ENCODE data around the gene ABLIM1.

DNA sequence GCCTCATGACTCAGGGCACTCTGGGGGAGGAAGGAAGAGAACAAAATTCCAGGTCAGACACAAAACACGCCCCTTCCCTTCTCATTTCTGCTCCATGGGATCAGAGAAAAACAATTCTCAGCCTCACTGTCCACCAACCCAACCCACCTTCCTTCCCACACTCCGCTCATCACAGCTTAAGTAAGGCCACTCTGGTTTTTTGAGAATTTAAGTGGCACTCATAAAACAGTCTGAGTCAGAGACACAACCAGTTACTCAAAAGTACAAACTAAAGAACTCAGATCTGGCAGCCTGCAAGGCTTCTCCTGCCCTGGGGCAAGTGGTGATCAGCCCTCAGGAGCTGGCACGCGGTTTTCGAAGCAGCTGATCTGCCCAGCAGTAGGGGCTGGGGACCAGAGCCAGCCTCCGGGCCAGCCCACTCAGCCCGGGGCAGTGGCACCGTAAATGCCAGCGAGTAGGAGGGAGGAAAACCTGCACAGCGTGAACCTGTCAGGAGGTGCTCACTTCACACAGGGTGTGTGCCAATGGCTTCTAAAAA is 39.1 kb upstream of the ABLIM1 start:
- TF ChIP-seq, protein P1, sequence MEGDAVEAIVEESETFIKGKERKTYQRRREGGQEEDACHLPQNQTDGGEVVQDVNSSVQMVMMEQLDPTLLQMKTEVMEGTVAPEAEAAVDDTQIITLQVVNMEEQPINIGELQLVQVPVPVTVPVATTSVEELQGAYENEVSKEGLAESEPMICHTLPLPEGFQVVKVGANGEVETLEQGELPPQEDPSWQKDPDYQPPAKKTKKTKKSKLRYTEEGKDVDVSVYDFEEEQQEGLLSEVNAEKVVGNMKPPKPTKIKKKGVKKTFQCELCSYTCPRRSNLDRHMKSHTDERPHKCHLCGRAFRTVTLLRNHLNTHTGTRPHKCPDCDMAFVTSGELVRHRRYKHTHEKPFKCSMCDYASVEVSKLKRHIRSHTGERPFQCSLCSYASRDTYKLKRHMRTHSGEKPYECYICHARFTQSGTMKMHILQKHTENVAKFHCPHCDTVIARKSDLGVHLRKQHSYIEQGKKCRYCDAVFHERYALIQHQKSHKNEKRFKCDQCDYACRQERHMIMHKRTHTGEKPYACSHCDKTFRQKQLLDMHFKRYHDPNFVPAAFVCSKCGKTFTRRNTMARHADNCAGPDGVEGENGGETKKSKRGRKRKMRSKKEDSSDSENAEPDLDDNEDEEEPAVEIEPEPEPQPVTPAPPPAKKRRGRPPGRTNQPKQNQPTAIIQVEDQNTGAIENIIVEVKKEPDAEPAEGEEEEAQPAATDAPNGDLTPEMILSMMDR (conservative IDR thresholded peaks at IDR 0.05), result no peak
- no peak for TF ChIP-seq ZFX (IDR thresholded peaks at IDR 0.05)

Data from C4-2B (cell line).